MM.1S (cell line): Measurements from ENCODE around the gene DNAI2.

Experiments used
- DNase-seq: peaks from one replicate; pipeline ENCODE4 v3.0.0-alpha.2; 2015
- H2AFZ ChIP-seq: fragments of 300-600 bp; sonication (generic); 2 replicates; pipeline ENCODE4 v1.6.0; 2016; ENCODE audit warnings: antibody characterized with exemption, low read length
- H3F3A ChIP-seq: fragments of 300-600 bp; sonication (generic); 2 replicates; pipeline ENCODE4 v1.6.1; 2016; ENCODE audit warnings: mild to moderate bottlenecking, antibody characterized with exemption, low read length, moderate library complexity, mixed read lengths; ENCODE audit not compliant: insufficient read depth
- H3K27ac ChIP-seq: fragments of 300-600 bp; sonication (generic); 2 replicates; pipeline ENCODE4 v1.5.1; 2016; ENCODE audit warnings: mild to moderate bottlenecking, low read length
- H3K27me3 ChIP-seq: fragments of 300-600 bp; sonication (generic); replicated peaks from 2 replicates; pipeline ENCODE4 v1.6.0; 2016; ENCODE audit warnings: low read length; ENCODE audit not compliant: insufficient read depth
- H3K36me3 ChIP-seq: fragments of 300-600 bp; sonication (generic); replicated peaks from 2 replicates; pipeline ENCODE4 v1.6.1; 2016; ENCODE audit warnings: mild to moderate bottlenecking, low read length, mixed read lengths; ENCODE audit not compliant: insufficient read depth
- H3K4me1 ChIP-seq: fragments of 300-600 bp; sonication (generic); 2 replicates; pipeline ENCODE4 v1.6.1; 2016; ENCODE audit warnings: low read length, mixed read lengths
- H3K4me2 ChIP-seq: fragments of 300-600 bp; sonication (generic); 2 replicates; pipeline ENCODE4 v1.6.0; 2016; ENCODE audit warnings: low read depth, low read length
- H3K4me3 ChIP-seq: fragments of 300-600 bp; sonication (generic); 2 replicates; pipeline ENCODE4 v1.5.1; 2016; ENCODE audit warnings: low read length, mixed read lengths
- H3K79me2 ChIP-seq: fragments of 300-600 bp; sonication (generic); 2 replicates; pipeline ENCODE4 v1.6.1; 2016; ENCODE audit warnings: mixed run types, low read length, mixed read lengths
- H3K9ac ChIP-seq: fragments of 300-600 bp; sonication (generic); 2 replicates; pipeline ENCODE4 v1.6.1; 2016; ENCODE audit warnings: low read length, mixed read lengths
- H3K9me2 ChIP-seq: fragments of 300-600 bp; sonication (generic); replicated peaks from 2 replicates; pipeline ENCODE4 v1.6.1; 2016; ENCODE audit warnings: mild to moderate bottlenecking, low read length, mixed read lengths; ENCODE audit not compliant: insufficient read depth
- H3K9me3 ChIP-seq: fragments of 300-600 bp; sonication (generic); replicated peaks from 2 replicates; pipeline ENCODE4 v1.6.1; 2016; ENCODE audit warnings: mild to moderate bottlenecking, low read length, mixed read lengths; ENCODE audit not compliant: insufficient read depth
- H4K20me1 ChIP-seq: fragments of 300-600 bp; sonication (generic); 2 replicates; pipeline ENCODE4 v1.6.1; 2016; ENCODE audit warnings: mild to moderate bottlenecking, low read length, moderate library complexity, mixed read lengths; ENCODE audit not compliant: insufficient read depth
- CTCF ChIP-seq: fragments of 300-600 bp; sonication (generic); IDR thresholded peaks from 2 replicates; pipeline ENCODE4 v1.5.1; 2016; ENCODE audit warnings: antibody characterized with exemption, low read length, mixed read lengths
- EZH2 ChIP-seq: fragments of 300-600 bp; sonication (generic); optimal IDR thresholded peaks from 2 replicates; pipeline ENCODE3; 2017; ENCODE audit warnings: low read depth, mild to moderate bottlenecking, antibody characterized with exemption, low read length, mixed read lengths
- EZH2phosphoT487 ChIP-seq: fragments of 300-600 bp; sonication (generic); IDR thresholded peaks from 2 replicates; pipeline ENCODE4 v1.6.1; 2018; ENCODE audit warnings: antibody characterized with exemption, low read length

Gene DNAI2

GRCh38 chr17:74241847-74242246 is 32.2 kb upstream of the DNAI2 start:
- no peak overlapping the region for H2AFZ ChIP-seq
- H3K4me1 ChIP-seq, result no peaks in the 10 kb centered on the region
- H3K27me3 ChIP-seq, result peaks cover 76% of the 10 kb centered on the region
- H3K9ac ChIP-seq, result no peak overlapping the region
- H3K36me3 ChIP-seq, result no peaks in the 10 kb centered on the region
- H3K9me3 ChIP-seq, result no peaks in the 10 kb centered on the region
- DNase-seq, result no peak
- no peak overlapping the region for H3K27ac ChIP-seq
- no peak for TF ChIP-seq EZH2phosphoT487
- TF ChIP-seq EZH2, result no peak
- TF ChIP-seq CTCF, result no peak
- no peak overlapping the region for H3K4me2 ChIP-seq
- H3K9me2 ChIP-seq, result no peaks in the 10 kb centered on the region
- no peaks in the 10 kb centered on the region for H3K79me2 ChIP-seq
- H4K20me1 ChIP-seq, result no peaks in the 10 kb centered on the region
- H3K4me3 ChIP-seq, result no peak overlapping the region
- no peaks in the 10 kb centered on the region for H3F3A ChIP-seq

GRCh38 chr17:74243013-74243755 is 30.9 kb upstream of the DNAI2 start:
- no peak overlapping the region for H3K27ac ChIP-seq
- H3K27me3 ChIP-seq, result peaks cover 84% of the 10 kb centered on the region
- H3K4me2 ChIP-seq, result no peak overlapping the region
- no peak overlapping the region for H3K9ac ChIP-seq
- H4K20me1 ChIP-seq, result no peaks in the 10 kb centered on the region
- no peaks in the 10 kb centered on the region for H3K79me2 ChIP-seq
- no peaks in the 10 kb centered on the region for H3K36me3 ChIP-seq
- H3K9me3 ChIP-seq, result no peaks in the 10 kb centered on the region
- H3K4me3 ChIP-seq, result no peak overlapping the region
- no peaks in the 10 kb centered on the region for H3K4me1 ChIP-seq
- no peaks in the 10 kb centered on the region for H3K9me2 ChIP-seq
- DNase-seq, result no peak
- no peak for TF ChIP-seq CTCF
- no peak for TF ChIP-seq EZH2
- no peak for TF ChIP-seq EZH2phosphoT487
- H3F3A ChIP-seq, result no peaks in the 10 kb centered on the region
- H2AFZ ChIP-seq, result no peak overlapping the region

GRCh38 chr17:74244128-74244527 is 29.9 kb upstream of the DNAI2 start:
- no peaks in the 10 kb centered on the region for H3F3A ChIP-seq
- no peaks in the 10 kb centered on the region for H3K9me3 ChIP-seq
- H3K4me2 ChIP-seq, result no peak overlapping the region
- no peak overlapping the region for H3K4me3 ChIP-seq
- no peaks in the 10 kb centered on the region for H3K9me2 ChIP-seq
- no peak for DNase-seq
- no peak for TF ChIP-seq EZH2phosphoT487
- no peak for TF ChIP-seq EZH2
- TF ChIP-seq CTCF, result no peak
- no peaks in the 10 kb centered on the region for H3K4me1 ChIP-seq
- no peaks in the 10 kb centered on the region for H3K36me3 ChIP-seq
- H3K27ac ChIP-seq, result no peak overlapping the region
- no peak overlapping the region for H2AFZ ChIP-seq
- no peaks in the 10 kb centered on the region for H4K20me1 ChIP-seq
- peaks cover 90% of the 10 kb centered on the region for H3K27me3 ChIP-seq
- no peak overlapping the region for H3K9ac ChIP-seq
- H3K79me2 ChIP-seq, result no peaks in the 10 kb centered on the region
